Neuronal stem cell (in vitro differentiated cells): Measurements from ENCODE around the gene TMEM135.

Source experiments
- DNase-seq: peaks from one replicate; pipeline ENCODE4 v3.0.0-alpha.2; 2013; ENCODE audit warnings: low spot score
- H2AFZ ChIP-seq: one replicate; pipeline ENCODE4 v1.6.1; 2013; ENCODE audit warnings: mild to moderate bottlenecking, low read length, inconsistent platforms
- H2AK5ac ChIP-seq: 2 replicates; pipeline ENCODE4 v1.6.1; 2013; ENCODE audit warnings: low read depth, mild to moderate bottlenecking, inconsistent platforms, low read length, moderate library complexity, mixed read lengths
- H2BK120ac ChIP-seq: 2 replicates; pipeline ENCODE4 v1.6.1; 2013; ENCODE audit warnings: low read depth, mild to moderate bottlenecking, inconsistent platforms, low read length, moderate library complexity, mixed read lengths
- H2BK12ac ChIP-seq: one replicate; pipeline ENCODE4 v1.6.1; 2013; ENCODE audit warnings: low read length, inconsistent platforms
- H2BK15ac ChIP-seq: 2 replicates; pipeline ENCODE4 v1.6.1; 2013; ENCODE audit warnings: mild to moderate bottlenecking, low read length, inconsistent platforms, mixed read lengths
- H2BK5ac ChIP-seq: one replicate; pipeline ENCODE4 v1.6.1; 2013; ENCODE audit warnings: inconsistent platforms, mild to moderate bottlenecking, low read length, moderate library complexity
- H3K14ac ChIP-seq: one replicate; pipeline ENCODE4 v1.6.1; 2013; ENCODE audit warnings: low read length, inconsistent platforms
- H3K18ac ChIP-seq: 2 replicates; pipeline ENCODE4 v1.6.1; 2013; ENCODE audit warnings: low read length, inconsistent platforms
- H3K23ac ChIP-seq: 2 replicates; pipeline ENCODE4 v1.6.1; 2013; ENCODE audit warnings: low read depth, mild to moderate bottlenecking, mixed read lengths, low read length, inconsistent platforms; ENCODE audit not compliant: poor library complexity
- H3K27ac ChIP-seq: replicated peaks from 3 replicates; pipeline ENCODE4 v1.5.1; 2013; ENCODE audit warnings: low read length, inconsistent platforms
- H3K27me3 ChIP-seq, 3 experiments: 2 replicates each; pipeline ENCODE4 v1.6.1; 2013; ENCODE audit warnings: low read length in 3 of 3, mild to moderate bottlenecking in 2 of 3, inconsistent platforms in 1 of 3, low read depth in 1 of 3, mixed read lengths in 1 of 3, moderate library complexity in 1 of 3; ENCODE audit not compliant: control insufficient read depth in 3 of 3, insufficient read depth in 3 of 3
- H3K36me3 ChIP-seq, 2 donors: replicated peaks in 1 of 2; 2 replicates each; pipeline ENCODE4 v1.6.1; 2013; ENCODE audit warnings: low read length in 2 of 2; ENCODE audit not compliant: control insufficient read depth in 2 of 2, insufficient read depth in 2 of 2
- H3K4ac ChIP-seq: 2 replicates; pipeline ENCODE4 v1.6.1; 2013; ENCODE audit warnings: inconsistent platforms, mild to moderate bottlenecking, low read length, moderate library complexity
- H3K4me1 ChIP-seq, 2 donors: 1 replicate in 1 of 2; 2 replicates in 1 of 2; pipeline ENCODE4 v1.6.1; 2013; ENCODE audit warnings: low read length in 2 of 2, low read depth in 1 of 2; ENCODE audit not compliant: control insufficient read depth in 2 of 2, insufficient read depth in 1 of 2
- H3K4me2 ChIP-seq: one replicate; pipeline ENCODE4 v1.6.1; 2013; ENCODE audit warnings: mild to moderate bottlenecking, low read length, inconsistent platforms; ENCODE audit not compliant: insufficient read depth, poor library complexity, severe bottlenecking
- H3K4me3 ChIP-seq, 2 donors: 2 replicates each; pipeline ENCODE4 v1.5.1; 2013; ENCODE audit warnings: low read length in 2 of 2, mild to moderate bottlenecking in 2 of 2, inconsistent platforms in 1 of 2, moderate library complexity in 1 of 2
- H3K79me1 ChIP-seq: one replicate; pipeline ENCODE4 v1.6.1; 2013; ENCODE audit warnings: low read depth, mild to moderate bottlenecking, inconsistent platforms, low read length, moderate library complexity
- H3K9ac ChIP-seq: one replicate; pipeline ENCODE4 v1.6.1; 2013; ENCODE audit warnings: mild to moderate bottlenecking, low read depth, low read length, inconsistent platforms; ENCODE audit not compliant: poor library complexity
- H3K9me3 ChIP-seq, 2 donors: replicated peaks in 1 of 2; 2 replicates each; pipeline versions ENCODE3 to v1.6.1; 2013; ENCODE audit warnings: low read length in 2 of 2, mild to moderate bottlenecking in 2 of 2, inconsistent platforms in 1 of 2, low read depth in 1 of 2, mixed read lengths in 1 of 2, moderate library complexity in 1 of 2; ENCODE audit not compliant: control insufficient read depth in 2 of 2, insufficient read depth in 1 of 2
- H4K8ac ChIP-seq: one replicate; pipeline ENCODE4 v1.6.1; 2013; ENCODE audit warnings: low read depth, mild to moderate bottlenecking, inconsistent platforms, low read length, moderate library complexity
- H4K91ac ChIP-seq: one replicate; pipeline ENCODE4 v1.6.1; 2013; ENCODE audit warnings: low read length, low read depth, mild to moderate bottlenecking, inconsistent platforms; ENCODE audit not compliant: poor library complexity
- WGBS, 2 donors: extraction: QIAGEN DNeasy Blood & Tissue Kit; methylation state at CpG; one replicate each; pipeline ENCODE4 v1.1.7; 2013; ENCODE audit warnings: missing lambda C conversion rate in 2 of 2, mixed read lengths in 1 of 2; ENCODE audit not compliant: insufficient read length in 2 of 2, insufficient replicate concordance in 1 of 2; ENCODE audit errors: extremely low coverage in 2 of 2; 5-methylcytosine and 5-hydroxymethylcytosine counted together

The TMEM135 gene

GRCh38 chr11:87290304-87290922, 252.7 kb downstream of the TMEM135 start:
- no peak overlapping the region for H4K8ac ChIP-seq
- DNase-seq: peak; percentile 42
- H2BK120ac ChIP-seq: no peak overlapping the region
- H3K9me3 ChIP-seq: no peaks in the 10 kb centered on the region
- no peak overlapping the region for H3K4me2 ChIP-seq
- H2AK5ac ChIP-seq: no peak overlapping the region
- no peak overlapping the region for H3K4me3 ChIP-seq
- H3K36me3 ChIP-seq: peaks cover 0 to under 1% of the 10 kb centered on the region in 2 donors
- no peak overlapping the region for H3K14ac ChIP-seq
- no peak overlapping the region for H3K23ac ChIP-seq
- H3K27ac ChIP-seq: no peak overlapping the region
- no peak overlapping the region for H2AFZ ChIP-seq
- no CpG with 5 or more reads among the region's 3 CpGs for WGBS, 2 donors
- H2BK12ac ChIP-seq: no peak overlapping the region
- no peak overlapping the region for H3K9ac ChIP-seq
- no peaks in the 10 kb centered on the region for H3K4me1 ChIP-seq
- no peaks in the 10 kb centered on the region for H3K27me3 ChIP-seq
- H3K4ac ChIP-seq: no peak overlapping the region
- no peaks in the 10 kb centered on the region for H3K79me1 ChIP-seq
- H3K18ac ChIP-seq: no peak overlapping the region
- H2BK5ac ChIP-seq: no peak overlapping the region
- no peak overlapping the region for H4K91ac ChIP-seq
- no peak overlapping the region for H2BK15ac ChIP-seq

DNA sequence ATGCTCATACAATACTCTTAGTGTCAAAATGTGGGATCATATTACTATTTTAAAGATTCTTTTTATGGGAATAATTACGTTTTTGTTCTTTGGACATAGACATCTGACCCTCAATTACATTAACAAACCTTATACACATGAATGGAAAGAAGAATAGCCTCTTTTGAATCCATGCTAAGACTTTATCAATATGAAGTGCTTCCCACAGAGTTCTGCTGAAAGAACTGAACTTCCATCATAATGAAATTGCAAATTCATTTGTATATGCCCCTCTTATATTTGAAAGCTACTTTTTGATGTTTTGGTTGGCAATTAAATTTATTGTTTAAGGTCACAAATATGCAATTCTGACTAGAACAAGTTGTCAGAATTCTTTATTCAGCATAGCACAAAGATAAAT, 254.9 kb downstream of the TMEM135 start:
- Histone ChIP-seq H3K4ac (no peak overlapping the region), H3K23ac (no peak overlapping the region), H2AFZ (no peak overlapping the region), H3K14ac (no peak overlapping the region), H2BK12ac (no peak overlapping the region), H3K36me3 (no peaks in the 10 kb centered on the region), H2BK5ac (no peak overlapping the region), H4K8ac (no peak overlapping the region), H3K4me1 (no peaks in the 10 kb centered on the region), H2BK120ac (no peak overlapping the region), H2BK15ac (no peak overlapping the region), H4K91ac (no peak overlapping the region), H3K9ac (no peak overlapping the region), H3K9me3 (no peaks in the 10 kb centered on the region), H3K27me3 (no peaks in the 10 kb centered on the region), H3K18ac (no peak overlapping the region), H3K79me1 (no peaks in the 10 kb centered on the region), H2AK5ac (no peak overlapping the region), H3K27ac (no peak overlapping the region), H3K4me2 (no peak overlapping the region), H3K4me3 (no peak overlapping the region)
- DNase-seq: no peak
- no CpG with 5 or more reads among the region's 1 CpG for WGBS, 2 donors

GRCh38 chr11:87295237-87295636, 257.5 kb downstream of the TMEM135 start:
- Histone ChIP-seq H2BK120ac (no peak overlapping the region), H3K36me3 (no peaks in the 10 kb centered on the region), H2BK5ac (no peak overlapping the region), H4K8ac (no peak overlapping the region), H3K18ac (no peak overlapping the region), H3K14ac (no peak overlapping the region), H3K4me1 (no peaks in the 10 kb centered on the region), H3K79me1 (no peaks in the 10 kb centered on the region), H2BK12ac (no peak overlapping the region), H3K9me3 (no peaks in the 10 kb centered on the region), H3K4me3 (no peak overlapping the region), H3K23ac (no peak overlapping the region), H3K27ac (no peak overlapping the region), H3K27me3 (no peaks in the 10 kb centered on the region), H3K4ac (no peak overlapping the region), H2AK5ac (no peak overlapping the region), H2AFZ (no peak overlapping the region), H2BK15ac (no peak overlapping the region), H4K91ac (no peak overlapping the region), H3K9ac (no peak overlapping the region), H3K4me2 (no peak overlapping the region)
- DNase-seq: no peak
- no CpG with 5 or more reads among the region's 1 CpG for WGBS, 2 donors

DNA sequence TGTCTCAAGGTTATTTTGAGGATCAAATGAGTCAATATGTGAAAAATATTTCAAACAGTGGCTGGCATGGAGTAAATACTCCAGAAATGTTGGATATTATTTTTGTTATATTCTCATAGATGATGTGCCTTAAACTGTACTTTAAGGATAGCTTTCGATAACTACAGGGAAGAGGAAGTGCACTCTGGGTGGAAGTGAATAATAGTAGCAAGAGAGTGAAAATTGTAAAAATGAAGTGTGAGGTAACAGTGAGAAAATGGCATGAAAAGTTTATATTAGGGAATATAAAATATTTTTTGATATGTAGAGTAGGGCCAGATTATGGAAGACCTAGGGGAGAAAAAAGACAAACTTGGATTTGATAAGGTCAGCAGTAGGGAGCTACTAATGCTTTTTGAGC, 258.9 kb downstream of the TMEM135 start:
- no peak overlapping the region for H3K18ac ChIP-seq
- no peak overlapping the region for H2AK5ac ChIP-seq
- no peaks in the 10 kb centered on the region for H3K4me1 ChIP-seq
- no peak overlapping the region for H3K4ac ChIP-seq
- H2BK12ac ChIP-seq: no peak overlapping the region
- no peak overlapping the region for H4K91ac ChIP-seq
- H4K8ac ChIP-seq: no peak overlapping the region
- no peak overlapping the region for H2BK120ac ChIP-seq
- no peaks in the 10 kb centered on the region for H3K27me3 ChIP-seq
- no peak overlapping the region for H2AFZ ChIP-seq
- H2BK15ac ChIP-seq: no peak overlapping the region
- DNase-seq: no peak
- no peak overlapping the region for H3K9ac ChIP-seq
- no peak overlapping the region for H2BK5ac ChIP-seq
- H3K4me3 ChIP-seq: no peak overlapping the region
- H3K36me3 ChIP-seq: no peaks in the 10 kb centered on the region
- H3K27ac ChIP-seq: no peak overlapping the region
- H3K14ac ChIP-seq: no peak overlapping the region
- H3K79me1 ChIP-seq: no peaks in the 10 kb centered on the region
- WGBS, 2 donors: no CpG with 5 or more reads among the region's 1 CpG
- H3K4me2 ChIP-seq: no peak overlapping the region
- no peak overlapping the region for H3K23ac ChIP-seq
- H3K9me3 ChIP-seq: no peaks in the 10 kb centered on the region
